GM18499 (cell line): ENCODE measurements around the gene LRRC37A.
"Not testable (repeated sequence)": the region's sequence is repeated elsewhere in the genome, so short reads cannot be mapped to it uniquely, and the experiment has no call there.

Experiments used
- ATAC-seq: cut with Tn5 transposase; IDR thresholded peaks from one replicate; pipeline ENCODE4 v1.9.1; 2021; ENCODE audit warnings: moderate number of reproducible peaks; ENCODE audit not compliant: insufficient read depth, unreplicated experiment

Gene LRRC37A

DNA sequence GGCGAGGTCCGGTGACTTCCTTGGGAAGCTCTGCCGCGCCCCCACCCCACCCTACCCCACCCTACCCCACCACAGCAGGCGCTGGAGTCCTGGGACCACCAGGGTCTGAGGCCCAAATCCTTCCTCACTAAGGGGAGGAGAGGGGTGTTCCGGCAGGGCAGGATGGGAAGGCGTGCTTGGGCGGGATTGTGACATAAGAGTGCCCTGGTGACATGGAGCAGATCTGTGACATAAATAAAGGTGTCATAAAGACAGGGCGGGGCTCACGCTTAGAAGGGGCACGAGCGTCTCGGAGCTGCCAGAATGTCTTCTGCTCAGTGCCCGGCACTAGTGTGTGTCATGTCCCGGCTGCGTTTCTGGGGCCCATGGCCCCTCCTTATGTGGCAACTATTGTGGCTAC, at the start of gene LRRC37A:
Gene LRRC37A, plus strand, starts transcription at position 301 of the 400 bp plus-strand sequence. Its CDS starts 3 bp downstream, at position 304.
- ATAC-seq = not testable (repeated sequence)

DNA sequence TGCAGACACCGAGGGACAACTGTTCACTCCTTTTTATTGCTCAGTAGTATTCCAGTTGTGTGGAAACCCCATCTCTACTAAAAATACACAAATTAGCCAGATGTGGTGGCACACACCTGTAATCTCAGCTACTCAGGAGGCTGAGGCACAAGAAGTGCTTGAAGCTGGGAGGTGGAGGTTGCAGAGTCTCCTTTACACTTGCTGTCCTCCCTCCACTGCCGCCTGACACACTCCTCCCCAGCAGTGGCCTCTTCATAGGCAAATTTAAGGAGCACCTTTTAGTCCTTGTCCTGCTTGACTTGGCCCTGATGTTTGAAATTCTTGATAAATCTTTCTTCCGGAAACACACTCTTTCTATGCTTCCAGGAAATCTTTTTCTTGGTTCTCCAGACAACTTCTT, 45.8 kb upstream of the LRRC37A start:
- ATAC-seq = not testable (repeated sequence)

DNA sequence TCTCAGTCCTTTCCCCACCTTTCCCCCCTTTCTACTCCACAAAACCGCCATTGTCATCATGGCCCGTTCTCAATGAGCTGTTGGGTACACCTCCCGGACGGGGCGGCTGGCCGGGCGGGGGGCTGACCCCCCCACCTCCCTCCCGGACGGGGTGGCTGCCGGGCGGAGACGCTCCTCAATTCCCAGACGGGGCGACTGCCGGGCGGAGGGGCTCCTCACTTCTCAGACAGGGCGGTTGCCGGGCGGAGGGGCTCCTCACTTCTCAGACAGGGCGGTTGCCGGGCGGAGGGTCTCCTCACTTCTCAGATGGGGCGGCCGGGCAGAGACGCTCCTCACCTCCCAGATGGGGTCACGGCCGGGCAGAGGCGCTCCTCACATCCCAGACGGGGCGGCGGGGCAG, 42.1 kb upstream of the LRRC37A start:
- ATAC-seq = not testable (repeated sequence)

DNA sequence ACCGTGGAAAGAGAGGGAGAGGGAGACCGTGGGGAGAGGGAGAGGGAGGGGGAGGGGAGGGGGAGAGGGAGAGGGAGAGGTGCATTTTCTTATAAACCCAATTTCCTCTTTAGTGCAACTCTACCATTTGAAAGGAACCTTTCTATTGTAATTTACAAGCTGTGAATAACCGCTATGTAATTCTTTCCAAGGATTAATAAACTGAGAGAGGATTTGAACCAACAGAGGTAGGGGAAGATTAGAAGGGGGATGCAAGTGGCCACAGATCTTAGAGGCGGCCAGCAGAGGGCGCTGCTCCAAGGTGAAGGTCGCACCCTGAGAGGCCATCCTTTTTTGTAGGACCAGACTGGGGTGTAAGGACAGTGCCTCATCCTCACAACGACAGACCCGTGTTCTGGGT, 41.2 kb upstream of the LRRC37A start:
- not testable (repeated sequence) for ATAC-seq

DNA sequence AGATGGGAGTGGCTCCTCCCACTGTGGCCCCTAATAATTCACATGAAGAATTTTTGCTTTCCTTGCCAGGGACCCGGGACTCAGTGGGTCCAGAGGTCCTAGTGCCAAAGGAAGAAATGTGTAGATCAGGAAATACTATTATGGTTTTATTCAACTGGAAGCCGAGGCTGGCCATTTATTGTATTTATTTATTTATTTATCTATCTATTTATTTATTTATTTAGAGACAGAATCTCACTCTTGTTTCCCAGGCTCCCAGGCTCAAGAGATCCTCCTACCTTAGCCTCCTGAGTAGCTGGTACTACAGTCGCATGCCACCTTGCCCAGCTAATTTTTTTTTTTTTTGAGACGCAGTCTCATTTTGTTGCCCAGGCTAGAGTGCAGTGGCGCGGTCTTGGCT, 40.7 kb upstream of the LRRC37A start:
- not testable (repeated sequence) for ATAC-seq

DNA sequence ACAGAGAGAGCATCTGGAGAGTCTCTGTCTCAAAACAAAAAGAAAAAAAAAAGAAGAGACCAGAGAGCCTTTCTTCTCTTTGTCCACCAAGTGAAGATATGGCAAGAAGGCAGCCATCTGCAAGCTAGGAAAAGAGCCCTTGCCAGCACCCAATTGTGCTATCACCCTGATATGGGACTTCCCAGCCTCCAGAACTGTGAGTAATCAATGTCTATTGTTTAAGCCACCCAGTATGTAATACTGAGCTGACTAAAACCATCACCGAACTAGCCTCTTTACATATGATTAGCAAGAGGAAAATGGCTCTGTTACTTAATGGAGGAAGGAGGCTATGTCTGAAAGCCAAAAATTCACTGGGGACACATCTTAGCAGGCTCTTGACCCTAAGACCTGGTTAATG, 38.6 kb upstream of the LRRC37A start:
- not testable (repeated sequence) for ATAC-seq

DNA sequence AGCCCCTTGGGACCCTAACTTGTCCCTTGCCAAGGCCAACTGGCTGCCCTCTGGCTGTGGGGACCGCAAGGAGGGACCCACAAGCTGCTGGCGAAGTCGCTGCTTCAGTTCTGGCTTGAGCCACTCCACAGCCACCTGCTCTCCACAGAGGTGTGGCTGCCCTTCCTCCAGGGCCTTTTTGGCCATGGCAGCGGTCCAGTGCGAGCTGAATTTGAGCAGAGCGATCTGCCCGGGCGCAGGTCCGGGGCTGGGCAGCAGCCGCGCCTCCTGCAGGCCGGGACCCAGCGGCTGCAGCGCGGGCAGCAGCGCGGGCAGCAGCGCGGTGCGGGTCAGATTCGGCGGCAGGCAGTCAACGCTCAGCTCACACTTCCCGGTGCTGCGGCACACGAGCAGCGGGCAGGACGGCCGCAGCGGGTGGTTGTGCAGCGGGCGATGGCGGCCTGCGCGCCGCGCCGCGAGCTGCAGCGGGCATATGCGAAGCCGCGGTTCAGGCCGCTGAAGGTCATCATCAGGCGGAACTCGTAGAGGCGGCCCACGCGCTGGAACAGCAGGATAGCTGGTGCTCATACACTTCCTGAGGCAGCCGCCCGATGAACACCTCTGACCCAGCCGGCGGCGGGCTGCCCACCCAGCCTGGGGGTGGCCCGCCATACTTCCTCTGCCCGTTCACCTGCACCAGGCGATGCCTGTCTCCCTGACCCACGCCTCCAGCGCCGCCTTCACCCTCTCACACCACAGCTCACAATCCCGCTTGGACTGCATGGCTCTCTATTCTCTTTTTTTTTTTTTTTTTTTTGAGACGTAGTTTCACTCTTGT, 34.9 kb upstream of the LRRC37A start:
- ATAC-seq = not testable (repeated sequence)

DNA sequence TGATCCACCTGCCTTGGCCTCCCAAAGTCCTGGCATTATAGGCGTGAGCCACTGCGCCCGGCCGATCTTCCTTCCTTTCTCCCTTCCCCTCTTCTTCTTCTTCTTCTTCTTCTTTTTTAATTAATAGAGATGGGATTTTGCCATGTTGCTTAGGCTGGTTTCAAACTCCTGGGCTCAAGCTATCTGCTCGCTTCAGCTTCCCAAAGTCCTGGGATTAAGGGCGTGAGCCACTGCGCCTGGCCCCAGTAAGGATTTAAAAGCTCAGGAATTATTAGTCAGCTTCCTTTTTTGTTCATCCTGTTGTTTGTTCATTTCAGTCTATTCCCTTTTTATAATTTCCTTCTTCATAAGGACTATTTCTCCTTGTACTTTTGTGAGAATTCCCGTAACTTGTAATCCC, 32.7 kb upstream of the LRRC37A start:
- ATAC-seq = no peak

DNA sequence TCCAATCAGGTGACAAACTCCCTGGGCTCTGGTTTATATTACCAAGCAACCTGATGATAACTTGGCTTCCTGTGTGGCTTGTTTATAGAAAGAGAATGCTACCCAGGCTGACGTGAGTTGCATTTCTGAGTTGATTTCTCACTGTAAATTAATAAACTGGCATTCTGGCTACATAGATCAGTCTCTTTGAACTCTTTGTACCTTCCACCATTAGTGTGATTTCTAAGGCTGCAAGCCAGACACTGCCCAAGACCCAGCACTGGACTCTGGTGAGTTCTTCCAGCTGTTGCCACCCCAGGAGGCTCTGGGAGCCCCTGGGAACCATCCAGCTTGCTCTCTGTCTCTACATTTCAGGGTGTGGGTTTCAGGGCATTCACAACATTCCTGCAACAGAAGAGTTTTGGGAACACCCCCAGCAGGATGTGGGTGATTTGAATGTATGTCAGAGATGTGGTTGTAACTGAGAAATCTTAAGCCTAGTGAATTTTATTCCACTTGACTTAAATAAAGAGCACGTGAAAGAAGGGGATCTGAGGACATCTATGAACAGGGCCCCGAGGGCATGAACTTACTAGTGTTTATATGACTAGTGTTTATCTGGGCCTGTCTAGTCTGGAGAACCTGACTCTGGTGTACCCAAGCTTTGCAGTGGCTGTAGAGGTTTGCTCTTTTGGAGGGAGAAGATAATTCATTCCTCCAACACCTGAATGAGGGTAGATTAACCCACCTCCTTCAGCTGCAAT, 30.3 kb upstream of the LRRC37A start:
- ATAC-seq = no peak

DNA sequence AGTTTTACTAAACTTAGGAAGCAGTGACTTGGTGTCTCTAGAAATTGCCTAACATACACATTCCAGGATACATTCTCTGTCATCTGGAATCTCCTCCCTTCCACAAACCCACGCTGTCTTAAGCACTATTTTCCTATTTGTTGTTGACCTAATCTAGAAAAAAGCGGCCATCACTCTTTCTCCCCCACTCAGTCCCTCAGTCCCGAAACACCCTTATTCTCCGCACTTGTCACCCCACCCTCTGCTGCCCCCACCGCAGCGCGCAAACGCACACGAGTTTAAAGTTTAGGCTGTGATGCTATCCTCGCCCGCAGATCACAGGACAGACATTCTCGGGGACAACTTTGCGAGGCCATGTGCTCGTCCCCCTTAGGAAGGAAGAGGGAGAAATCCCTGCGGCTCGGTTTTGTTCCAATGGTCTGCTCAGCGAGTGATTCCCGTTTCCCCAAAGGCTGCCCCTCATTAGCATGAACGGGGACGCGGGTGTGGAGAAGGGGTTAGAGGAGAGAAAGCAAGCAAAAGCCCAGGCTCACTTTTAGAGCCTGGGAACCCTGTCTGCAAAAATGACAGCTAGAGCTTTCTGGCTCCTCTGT, 28.8 kb upstream of the LRRC37A start:
- not testable (repeated sequence) for ATAC-seq

DNA sequence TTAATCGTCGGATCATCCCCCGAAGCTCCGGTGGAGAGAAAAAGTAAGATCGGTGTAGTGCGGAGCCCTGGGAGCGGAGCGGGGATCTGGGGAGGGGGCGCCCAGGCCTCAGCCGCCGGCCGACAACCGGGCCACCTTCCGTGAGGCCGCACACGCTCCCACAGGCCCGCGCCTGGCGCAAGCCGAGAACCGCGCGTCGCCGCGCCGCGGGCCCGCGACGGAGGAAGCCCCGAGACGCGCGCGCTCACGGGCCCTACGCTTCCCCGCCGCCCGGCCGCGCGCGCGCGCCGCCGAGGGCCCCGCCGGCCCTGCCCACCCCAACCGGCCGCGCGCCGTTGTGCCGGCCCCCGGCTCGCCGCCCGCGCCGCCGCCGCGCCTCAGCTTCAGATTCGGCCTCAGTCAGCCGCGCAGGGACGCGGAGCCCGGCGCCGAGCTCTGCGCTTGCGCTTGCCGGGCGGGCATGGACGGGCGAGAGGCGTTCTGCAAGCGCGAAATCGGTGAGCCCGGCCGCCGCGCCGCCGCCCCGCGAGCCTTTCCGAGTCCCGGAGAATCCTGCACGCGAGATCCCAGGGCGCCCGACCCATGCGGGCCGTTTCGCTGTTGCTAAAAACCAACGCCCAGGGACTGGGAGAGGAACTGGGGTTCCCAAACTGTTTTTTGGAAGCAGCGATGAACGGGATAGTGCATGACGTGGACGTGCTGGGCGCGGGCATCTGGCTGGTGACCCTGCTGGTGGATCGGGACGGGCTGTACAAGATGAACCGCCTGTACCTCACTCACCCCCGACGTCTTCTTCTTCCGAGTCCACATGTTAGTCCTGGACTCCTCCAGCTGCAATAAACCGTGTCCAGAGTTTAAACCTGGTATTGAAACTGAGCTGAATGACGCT, 28.0 kb upstream of the LRRC37A start:
- no peak for ATAC-seq

DNA sequence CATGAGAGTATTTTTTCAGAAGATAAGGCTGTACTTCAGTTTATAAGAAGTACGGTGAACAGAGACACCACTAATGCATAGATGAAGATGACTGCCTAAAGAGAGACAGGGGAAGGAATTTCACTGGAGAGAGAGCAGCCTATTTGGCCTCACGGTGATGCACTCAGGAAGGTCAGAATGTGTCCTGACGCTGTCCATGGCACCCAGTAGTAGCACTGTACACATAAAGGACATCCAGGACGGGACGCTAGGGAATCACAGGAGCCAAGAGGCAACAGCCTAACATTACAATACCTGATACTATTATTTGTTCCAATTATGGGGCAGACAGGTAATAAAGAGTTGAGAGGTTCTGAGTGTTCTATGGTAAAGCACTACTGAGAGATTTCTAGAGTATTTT, 24.9 kb upstream of the LRRC37A start:
- ATAC-seq = no peak

DNA sequence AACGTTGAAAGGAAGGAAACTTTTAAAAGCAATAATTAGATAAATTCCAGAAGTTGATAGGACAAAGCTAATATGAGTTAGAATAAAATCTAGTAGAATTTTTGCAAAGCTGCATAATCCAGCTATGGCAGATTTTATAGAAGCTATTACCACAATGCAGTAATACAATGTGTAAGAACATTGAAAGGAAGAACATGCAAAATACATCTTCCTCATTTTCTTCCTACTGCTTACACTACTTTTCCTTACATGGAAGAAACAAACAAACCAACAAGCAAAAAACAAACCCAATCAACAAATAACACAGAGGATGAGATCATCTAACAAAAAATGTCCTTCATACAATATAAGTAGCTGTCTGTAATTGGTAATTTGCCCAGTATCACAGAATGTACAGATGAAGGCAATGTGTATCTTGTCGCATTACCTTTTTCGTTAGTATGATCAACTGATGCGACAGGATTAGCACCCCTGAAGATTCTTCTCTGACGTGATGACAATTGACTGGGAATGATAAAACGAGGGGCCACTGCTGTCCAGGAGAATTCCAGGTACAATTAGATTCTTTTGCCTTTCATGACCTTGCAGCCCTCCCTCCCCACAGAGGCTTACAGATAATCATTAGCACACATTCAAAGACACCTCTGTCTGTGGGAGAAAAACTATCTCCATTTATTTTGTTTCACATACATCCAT, 21.2 kb upstream of the LRRC37A start:
- no peak for ATAC-seq

DNA sequence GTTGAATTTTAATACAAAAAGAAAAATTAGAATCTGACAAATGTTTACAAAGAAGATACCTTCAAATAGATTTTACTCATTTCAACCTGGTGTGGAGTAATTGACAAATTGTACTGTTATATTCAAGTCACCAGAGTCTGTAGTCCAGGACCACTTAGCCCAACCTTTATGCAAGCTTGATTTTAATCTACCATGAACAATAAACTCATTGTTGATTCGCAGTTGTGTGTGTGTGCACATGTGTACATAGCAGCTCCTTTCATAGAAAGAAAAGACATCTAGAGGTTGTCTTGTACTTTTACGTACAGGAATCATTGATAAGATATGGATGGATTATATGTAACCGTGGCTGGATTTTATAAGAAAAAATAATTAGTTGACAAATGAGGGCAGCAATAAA, 20.7 kb upstream of the LRRC37A start:
- no peak for ATAC-seq

DNA sequence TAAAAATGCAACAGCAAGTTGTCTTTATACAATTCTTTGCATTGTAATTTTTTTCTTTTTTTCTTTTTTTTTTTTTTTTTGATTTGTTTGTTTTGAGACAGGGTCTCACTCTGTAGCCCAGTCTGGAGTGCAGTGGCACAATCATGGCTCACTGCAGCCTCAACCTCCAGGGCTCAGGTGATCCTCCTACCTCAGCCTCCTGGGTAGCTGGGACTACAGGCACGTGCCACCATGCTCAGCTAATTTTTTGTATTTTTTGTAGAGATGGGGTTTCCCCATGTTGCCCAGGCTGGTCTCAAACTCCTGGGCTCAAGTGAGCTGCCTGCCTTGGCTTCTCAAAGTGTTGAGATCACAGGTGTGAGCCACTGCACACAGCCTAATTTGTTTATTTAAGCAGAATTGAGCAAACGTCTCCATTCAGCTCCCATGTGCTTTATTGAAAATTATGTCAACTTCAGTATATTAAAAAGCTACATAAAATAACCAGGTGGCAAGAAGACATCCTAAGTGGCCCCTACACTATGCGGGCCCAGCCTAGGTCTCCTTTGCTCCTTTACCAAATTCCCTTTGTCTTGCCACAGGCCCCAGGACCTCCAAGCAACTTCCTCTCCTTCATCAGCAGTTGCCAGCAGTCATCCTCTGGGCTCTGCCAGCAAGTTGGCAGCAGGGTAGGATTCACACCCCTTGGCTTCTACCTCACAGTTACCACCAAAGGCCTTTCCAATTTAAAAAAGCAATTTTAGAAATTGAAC, 18.0 kb upstream of the LRRC37A start:
- ATAC-seq = not testable (repeated sequence)

DNA sequence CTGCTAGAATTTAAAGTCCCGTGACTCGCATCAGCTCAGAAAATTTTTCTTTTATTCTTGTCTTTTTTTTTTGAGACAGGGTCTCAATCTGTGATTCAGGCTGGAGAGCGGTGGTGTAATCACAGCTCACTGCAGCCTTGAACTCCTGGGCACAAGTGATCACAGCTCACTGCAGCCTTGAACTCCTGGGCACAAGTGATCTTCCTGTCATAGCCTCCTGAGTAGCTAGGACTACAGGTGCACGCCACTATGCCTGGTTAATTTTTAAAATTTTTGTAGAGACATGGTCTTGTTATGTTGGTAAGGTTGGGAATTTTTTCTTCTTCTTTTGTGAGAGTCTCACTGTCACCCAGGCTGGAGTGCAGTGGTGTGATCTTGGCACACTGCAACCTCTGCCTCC, 13.6 kb upstream of the LRRC37A start:
- ATAC-seq = not testable (repeated sequence)

DNA sequence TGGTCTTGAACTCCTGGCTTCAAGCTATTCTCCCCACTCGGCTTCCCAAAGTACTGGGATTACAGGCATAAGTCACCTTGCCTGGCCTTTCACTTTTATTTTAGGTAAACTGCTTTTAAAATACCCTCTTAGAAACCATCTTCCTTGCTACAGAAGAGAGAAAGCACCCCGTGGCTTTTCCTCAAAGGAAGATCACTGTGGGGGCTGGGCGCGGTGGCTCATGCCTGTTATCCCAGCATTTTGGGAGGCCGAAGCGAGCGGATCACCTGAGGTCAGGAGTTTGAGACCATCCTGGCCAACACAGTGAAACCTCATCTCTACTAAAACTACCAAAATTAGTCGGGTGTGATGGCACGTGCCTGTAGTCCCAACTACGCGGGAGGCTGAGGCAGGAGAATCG, 12.3 kb upstream of the LRRC37A start:
- ATAC-seq = not testable (repeated sequence)

DNA sequence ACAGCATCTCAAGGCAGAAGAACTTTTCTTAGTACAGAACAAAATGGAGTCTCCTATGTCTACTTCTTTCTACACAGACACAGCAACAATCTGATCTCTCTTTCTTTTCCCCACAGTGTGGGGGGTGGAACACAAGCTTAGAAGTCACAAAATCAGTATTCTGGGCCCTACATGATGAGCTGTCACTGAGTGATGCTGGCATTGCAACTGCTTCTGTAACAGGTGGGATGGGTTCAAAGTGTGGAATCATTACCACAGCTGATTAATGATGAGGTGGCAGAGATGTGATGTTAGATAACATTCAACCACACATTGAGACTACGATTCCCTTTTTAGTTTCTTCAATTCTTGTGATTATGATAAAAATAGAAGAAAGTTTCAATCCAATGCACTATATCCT, 10.5 kb upstream of the LRRC37A start:
- ATAC-seq = not testable (repeated sequence)

DNA sequence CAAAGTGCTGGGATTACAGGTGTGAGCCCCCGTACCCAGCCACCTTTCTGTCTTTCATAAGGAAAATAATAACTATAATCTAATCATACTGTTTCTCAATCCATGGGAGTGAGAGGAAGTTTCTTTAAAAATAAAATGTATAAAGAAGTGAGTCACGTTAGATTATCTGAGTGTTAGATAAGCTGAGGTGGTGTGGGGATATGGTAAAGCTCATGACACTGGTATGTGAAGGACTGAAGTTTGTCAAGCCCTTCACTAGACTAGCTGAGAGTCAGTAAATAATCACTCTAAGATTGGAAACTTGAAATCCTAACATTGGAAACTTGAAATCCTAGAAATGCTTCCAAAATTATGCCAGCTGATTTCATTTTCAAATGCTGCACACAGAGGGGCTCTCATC, 9.4 kb upstream of the LRRC37A start:
- ATAC-seq = not testable (repeated sequence)
